Hippocampal formation (tissue), 2 donors: ENCODE data around the gene PDGFB.
"Not testable (repeated sequence)": the region's sequence is repeated elsewhere in the genome, so short reads cannot be mapped to it uniquely, and the experiment has no call there.

Experiments
- DNase-seq, 2 donors: peaks; one replicate each; lab custom pipeline; 2025; lab: John Stamatoyannopoulos, UW

Gene PDGFB

DNA sequence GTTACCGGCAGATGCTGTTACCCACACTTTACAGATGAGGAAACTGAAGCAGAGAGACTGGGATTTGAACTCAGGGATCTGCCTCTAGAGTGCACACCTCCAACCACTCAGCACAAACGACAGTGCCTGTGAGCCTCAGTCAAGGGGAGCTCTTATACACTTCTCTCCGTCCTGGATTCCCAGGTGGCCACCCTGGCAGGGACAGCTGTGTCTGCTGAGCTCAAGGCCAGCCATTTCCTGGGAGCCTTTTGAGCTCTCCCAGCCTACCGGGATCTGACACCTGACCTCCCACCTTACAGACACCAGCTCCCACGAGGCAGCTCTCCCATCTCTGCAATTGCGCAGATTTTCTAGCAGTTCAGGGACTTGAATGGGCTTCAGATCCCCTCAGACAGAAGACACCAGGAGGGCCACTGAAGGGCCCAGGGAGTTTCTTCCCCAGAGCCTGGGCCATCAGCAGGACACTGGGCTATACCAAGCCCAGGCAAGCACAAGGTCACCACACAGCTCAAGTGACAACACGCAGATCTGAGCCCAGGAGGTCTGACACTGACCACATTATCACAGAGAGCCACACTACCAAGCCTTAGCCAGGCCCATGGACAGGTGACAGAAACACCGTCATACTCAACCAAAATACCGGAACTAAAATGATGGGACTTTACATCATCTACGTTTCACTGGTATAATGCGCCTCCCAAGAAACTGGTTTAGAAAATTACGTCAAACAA lies 17.1 kb downstream of the PDGFB start:
- no peak for DNase-seq

DNA sequence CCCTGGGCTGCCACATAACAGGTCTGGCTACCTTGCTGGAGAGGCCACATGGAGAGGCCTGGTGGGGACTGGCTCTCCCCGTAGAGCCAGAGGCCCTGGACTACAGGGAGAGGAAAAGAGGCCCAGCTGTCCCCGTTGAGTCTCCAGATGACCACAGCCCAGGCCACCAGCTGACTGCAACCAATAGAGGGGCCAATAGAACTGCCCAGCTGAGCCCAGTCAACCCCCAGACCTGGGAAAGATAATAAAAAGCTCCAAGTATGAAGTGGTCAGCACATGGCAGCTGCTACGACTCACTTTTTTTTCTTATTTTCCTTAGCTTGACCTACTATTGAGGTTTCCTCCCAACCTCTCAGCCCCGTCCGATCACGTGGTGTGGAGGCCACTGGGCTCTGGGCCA lies 18.4 kb downstream of the PDGFB start:
- DNase-seq, result no peak

DNA sequence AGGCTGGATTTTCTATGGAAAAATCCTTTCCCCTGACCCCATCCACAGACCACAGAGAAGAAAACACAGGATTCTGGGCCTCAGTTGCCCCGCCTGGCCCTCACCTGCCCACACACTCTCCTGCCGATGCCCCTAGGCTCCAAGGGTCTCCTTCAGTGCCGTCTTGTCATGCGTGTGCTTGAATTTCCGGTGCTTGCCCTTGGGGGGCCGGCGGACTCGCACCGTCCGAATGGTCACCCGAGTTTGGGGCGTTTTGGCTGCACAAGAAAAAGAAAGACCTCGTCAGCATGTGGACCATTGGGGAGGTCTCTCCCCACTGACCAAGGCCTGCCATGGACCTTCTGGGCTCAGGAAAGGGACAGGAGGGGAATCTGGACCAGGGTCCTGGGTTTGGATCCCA lies 19.2 kb downstream of the PDGFB start:
- DNase-seq, result no peak

DNA sequence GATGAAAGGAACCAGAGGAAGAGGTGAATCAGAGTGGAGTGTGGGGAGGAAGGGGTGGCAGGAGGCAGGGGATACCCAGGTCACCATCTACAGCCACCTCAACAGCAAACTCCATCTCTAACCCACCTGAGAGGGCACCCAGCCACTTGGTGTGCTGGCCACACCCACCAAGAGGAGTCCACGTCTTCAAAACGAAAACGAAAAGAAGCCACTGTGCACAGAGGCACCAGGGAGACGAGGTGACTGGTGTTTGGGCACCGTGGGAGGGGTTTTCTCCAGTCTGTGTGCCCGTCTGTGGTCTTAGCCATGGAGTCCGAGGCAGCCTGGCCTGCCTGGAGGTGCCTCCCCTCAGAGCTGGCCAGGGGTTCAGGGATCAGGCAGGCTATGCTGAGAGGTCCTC lies 20.2 kb downstream of the PDGFB start:
- DNase-seq, result no peak

DNA sequence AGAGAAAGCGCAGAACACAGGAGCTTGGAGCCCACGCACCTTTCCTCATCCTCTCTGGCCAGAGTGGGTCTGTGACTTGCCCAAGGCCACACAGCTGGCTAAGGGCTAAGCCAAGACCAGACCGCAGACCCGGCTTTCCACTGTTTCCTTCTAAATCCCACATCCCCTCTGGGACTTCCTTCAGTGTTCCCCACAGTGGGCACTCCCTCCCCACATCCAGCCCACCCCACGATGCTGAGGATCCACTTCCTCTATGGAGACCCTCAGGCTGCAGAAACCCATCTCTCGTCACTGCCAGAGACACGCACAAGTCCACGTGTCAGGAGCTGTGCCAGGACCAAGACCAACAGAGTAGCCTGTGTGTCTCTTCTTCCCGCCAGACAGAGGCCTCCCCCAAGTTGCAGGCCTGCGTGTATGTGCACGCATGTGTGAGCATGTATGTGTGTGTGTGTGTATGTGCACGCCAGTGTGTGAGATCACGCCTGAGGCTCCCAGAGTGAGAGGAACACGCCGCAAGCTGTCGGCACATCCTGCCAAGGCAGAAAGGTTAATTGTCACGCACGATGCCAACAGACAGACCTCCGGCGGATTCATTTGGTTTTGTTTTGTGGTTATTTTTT lies 21.6 kb downstream of the PDGFB start:
- DNase-seq, result no peak

DNA sequence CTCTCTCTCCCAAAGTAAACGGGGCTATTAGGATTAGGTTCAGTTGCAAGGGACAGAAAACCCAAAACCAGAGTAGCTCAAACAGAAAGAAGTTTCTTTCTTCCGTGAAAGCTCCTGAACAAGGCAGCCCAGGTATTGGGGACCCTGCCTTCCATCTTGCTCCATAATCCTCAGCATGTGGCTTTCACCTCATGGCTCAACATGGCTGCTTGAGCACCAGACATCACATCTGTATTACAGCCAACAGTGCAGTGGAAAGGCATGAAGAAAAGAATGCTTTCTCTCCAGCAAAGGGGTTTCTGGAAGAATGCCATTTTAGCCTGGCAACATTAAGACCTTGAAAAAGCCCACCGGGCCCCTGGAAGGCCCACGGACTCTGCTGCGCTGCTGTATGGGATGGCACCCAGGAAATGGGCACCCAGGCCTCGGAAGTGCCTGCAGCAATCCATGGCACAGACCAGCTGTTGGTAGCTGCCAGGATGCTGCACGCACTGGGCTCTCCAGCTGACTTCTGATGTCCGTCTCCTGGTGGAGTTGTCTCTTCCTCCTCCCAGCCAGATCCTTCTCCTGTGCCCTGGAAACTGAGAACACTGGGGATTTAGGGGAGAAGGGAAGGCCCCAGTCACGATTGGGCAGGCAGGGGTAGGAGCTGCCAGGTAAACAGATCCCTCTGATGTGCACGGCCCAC lies 22.6 kb downstream of the PDGFB start:
- DNase-seq, result no peak

DNA sequence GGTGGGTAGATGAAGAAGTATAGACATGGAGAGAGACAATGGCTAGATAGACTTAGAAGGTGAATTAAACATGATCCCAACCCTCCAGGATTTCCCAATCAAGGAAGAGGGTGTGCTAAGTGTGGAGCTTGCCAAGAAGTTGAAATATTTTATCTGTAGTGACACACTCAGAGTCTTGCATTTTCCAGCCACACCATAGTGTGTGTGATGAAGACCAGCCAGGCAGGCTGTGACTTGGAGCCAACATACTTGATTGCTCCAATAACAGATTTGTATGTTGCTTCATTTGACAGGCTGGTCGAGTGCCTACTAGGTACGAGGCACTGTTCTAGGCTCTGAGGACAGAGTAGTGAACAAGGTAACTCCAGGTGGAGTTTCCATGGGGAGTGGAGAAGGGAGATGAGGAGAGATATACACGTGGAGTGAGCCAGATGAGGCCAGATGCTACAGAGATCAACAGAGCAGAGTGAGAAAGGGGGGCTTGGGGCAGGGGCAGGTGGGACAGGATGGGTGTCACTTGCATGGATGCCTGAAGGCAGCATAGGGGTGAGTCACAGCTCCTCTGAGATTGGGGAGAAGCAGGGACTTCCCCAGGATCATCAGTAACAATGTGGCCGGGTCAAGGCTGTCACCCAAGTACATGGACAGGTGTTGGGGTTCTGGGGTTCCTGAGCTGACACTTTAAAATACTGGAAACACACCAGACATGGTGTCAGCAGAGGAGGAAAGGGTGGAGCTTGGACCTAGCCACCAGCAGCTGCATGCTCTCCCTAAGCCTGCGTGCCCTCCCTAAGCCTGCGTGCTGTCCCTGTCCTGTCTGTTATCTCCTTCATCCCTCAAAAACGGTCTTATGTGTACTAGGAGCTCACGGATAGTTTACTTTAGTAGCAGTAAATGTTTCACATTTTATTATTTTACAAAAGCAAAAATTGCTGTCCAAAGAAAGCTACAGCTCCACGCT lies 23.6 kb downstream of the PDGFB start:
- DNase-seq, result no peak

DNA sequence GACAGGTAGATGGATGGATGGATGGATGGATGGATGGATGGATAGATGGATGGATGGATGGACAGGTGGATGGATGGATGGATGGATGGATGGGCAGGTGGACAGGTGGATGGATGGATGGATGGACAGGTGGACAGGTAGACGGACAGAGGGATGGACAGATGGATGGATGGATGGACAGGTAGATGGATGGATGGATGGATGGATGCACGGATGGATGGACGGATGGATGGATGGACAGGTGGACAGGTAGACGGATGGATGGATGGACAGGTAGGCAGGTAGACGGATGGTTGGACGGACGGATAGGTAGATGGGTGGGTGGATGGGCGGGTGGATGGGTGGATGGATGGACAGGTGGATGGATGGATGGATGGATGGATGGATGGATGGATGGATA lies 24.3 kb downstream of the PDGFB start:
- DNase-seq, result no peak

DNA sequence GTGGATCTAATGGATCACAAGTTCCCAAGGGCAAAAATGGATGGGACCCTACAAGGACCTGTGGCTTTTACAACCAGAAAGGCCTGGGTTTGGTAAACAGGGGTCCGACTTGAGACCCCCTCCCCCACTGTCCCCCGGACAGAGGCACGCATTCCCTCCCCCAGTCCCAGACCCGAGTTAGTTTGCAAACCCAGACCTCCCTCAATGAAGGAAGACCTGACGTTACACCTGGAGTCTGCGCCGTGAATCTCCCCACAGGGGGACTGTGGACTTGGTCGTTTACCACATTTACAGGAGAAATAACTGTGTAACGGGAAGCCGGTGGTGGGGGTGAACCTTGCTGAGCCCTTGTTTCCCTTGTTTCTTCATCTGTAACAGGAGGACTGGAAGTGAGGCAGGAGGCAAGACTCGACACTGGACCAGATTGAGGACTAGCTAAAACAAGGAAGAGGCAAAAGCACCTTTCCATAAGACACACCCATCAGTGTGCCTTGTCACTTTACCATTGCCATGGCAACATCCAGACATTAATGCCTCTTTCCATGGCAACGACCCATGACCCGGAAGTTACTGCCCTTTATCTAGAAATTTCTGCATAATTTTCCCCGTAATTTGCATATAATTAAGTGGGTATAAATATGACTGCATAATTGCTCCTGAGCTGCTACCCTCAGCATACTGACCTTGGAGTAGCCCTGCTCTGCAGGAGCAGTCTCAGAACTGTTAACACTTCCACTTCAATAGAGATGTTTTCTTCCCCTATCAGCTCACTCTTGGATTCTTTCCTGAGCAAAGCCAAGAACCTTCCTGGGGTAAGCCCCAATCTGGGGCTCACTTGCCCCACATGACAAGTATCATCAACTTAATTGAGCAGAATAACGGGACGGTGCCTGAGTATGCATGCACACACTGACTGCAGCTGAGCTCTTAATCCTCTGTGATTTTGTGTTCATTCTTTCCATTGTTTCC lies 25.4 kb downstream of the PDGFB start:
- no peak for DNase-seq

DNA sequence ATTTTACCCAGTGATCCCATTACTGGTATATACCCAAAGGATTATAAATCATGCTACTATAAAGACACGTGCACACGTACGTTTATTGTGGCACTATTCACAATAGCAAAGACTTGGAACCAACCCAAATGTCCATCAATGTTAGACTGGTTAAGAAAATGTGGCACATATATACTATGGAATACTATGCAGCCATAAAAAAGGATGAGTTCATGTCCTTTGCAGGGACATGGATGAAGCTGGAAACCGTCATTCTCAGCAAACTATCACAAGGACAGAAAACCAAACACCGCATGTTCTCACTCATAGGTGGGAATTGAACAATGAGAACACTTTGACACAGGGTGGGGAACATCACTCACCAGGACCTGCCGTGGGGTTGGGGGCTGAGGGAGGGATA lies 26.4 kb downstream of the PDGFB start:
- DNase-seq, result not testable (repeated sequence)

DNA sequence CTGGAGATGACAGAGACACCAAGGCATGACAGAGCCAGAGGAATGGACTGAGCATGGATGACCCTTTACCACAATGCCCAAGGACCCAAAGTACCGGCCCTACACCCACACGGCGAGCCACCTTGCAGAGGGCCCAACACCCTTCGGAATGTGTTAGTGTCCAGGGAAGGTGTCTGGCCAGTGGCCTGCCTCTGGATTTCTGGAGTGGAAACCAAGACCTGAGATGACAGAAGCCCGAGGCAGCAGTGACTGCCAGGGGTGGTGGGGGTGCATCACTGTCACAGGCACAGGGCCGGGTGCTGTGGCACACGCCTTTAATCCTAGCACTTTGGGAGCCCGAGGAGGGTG lies 28.7 kb downstream of the PDGFB start:
- no peak for DNase-seq

DNA sequence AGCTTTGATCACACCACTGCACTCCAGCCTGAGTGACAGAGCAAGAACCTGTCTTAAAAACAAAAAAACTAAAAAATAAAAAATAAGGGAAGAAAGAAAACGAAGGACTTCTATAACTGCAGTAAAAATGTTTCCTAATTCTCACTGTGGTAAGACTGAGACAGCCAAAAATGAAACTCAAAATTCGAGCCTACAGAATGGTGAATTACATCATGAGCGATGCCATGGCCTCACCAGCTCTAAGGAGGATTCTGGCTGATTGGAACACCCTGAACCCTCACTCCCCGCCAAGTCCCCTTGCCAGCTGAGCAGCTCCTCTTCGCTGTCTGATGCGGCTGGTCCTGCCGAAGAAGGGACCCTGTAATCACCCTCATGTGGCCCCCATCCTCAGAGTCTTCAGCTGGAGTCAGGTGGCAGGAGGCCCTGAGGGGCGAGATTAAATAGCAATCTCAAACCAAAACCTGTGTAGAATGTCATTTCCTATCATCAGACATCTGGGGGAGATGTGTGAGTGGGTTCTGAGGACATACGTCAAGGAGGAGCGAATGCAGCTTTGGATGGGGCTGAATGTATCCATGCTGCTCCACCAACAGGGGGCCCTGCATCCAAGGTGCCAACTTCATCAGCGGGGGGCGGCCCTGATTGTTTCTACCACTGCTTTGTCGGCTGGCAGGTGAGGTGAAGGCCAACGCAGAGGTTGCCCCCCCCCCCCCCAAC lies 29.2 kb downstream of the PDGFB start:
- no peak for DNase-seq

DNA sequence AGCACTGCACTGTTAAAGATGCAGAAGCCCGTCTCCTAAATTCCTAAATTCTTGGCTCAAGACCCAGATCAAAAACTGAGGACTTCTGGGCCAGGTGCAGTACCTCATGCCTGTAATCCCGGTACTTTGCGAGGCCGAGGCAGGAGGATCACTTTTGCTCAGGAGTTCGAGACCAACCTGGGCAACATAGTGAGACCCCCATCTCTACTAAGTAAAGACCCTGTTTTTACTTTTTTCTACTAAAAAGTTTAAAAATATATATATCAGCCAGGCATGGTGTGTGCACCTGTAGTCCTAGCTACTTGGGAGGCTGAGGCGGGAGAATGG lies 29.7 kb downstream of the PDGFB start:
- DNase-seq, result no peak

DNA sequence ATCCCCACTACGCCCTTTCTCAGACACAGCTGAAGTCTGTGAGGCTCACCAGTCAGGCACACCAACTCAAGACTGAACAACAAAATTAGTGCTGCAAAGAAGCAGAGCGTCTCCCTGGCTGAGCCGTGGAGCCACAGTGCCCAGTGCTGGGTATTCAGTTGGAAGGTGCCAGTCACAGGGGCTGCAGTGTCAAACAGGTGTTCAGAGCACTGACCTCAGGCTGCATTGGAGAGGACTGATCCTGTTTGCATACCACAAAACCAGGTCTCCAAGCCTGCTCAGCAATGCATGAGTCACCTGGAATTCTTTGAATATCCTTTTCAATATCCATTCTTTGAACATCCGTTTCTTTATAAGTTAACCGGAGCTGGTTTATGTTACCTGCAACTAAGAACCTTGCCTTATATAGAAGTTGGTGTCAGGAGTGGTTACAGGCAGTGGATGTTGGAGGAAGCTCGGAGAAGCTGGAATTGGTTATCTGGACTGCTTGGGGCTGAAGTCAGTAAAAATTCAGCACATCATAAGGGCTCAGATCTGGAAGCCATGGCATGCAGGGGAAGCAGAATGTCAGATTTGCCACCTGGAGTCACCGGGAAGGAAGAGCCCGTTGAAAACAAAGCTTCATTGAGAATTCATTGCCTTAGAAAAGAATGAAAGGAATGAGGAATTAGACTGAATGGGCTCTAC lies 30.3 kb downstream of the PDGFB start:
- DNase-seq, result no peak

DNA sequence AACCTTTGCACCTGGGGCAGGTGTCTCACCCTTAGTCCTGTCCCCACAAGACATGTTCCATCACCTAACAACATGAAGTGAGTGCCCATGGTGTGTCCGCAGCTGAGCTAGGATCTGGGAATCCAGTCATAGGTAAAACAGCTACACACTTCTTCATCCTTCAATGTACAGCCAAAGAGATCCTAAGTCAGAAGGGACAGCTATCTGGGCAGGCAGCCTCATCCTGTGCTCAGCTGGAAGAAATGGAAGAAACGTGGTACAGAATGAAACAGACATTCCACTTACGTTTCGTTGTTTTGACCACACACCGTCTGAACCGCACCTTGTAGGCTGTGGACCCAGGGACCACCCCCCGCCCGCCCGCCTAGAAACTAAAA lies 30.8 kb downstream of the PDGFB start:
- no peak for DNase-seq

DNA sequence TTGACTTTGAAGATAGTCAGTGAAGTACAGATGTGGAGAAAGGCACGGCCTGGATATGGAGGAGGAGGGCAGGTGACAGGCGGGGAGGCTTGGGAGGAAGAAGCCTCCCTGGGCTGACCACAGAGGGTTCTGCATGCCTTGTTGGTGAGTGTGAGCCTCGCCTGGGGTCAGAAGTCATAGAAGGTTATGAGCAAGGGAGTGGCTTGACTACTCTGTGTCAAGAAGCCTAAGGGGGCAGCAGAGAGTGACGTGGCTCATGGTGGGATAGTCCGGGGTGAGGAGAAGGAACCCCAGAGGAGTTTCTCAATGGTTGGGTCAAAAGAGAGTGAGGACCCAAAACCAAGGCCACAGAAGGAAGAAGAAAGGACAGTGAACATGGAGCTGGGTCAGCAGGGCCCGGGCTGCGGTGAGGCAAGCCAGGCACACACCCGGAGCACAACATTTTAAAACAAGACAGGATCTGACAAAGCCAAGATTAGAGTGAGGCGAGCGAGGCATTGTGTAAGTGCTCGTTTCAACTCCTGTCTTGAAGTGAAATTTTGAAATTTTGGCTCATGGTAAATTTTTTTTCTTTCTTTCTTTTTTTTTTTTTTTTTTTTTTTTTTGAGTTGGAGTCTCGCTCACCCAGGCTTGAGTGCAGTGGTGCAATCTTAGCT lies 31.9 kb downstream of the PDGFB start:
- no peak for DNase-seq

DNA sequence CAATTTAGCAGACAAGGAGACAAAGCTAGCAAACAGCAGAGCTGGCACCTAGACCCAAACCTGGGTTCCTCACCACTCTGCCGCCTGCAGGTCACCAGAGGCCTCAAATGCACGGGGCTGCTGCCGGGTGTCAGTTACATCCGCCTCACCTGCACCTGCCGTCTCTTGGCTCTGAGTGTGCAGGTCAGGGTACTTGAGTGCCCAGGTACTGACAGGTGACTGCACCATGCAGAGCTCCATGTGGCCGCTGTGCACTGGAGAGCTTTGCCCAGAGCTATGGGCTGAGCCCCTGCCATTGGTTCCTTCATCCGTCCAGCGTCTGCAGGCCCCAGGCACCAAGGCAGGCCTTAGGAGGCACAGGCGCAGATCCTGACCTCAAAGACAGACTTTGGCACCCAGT lies 35.0 kb downstream of the PDGFB start:
- DNase-seq, result no peak

DNA sequence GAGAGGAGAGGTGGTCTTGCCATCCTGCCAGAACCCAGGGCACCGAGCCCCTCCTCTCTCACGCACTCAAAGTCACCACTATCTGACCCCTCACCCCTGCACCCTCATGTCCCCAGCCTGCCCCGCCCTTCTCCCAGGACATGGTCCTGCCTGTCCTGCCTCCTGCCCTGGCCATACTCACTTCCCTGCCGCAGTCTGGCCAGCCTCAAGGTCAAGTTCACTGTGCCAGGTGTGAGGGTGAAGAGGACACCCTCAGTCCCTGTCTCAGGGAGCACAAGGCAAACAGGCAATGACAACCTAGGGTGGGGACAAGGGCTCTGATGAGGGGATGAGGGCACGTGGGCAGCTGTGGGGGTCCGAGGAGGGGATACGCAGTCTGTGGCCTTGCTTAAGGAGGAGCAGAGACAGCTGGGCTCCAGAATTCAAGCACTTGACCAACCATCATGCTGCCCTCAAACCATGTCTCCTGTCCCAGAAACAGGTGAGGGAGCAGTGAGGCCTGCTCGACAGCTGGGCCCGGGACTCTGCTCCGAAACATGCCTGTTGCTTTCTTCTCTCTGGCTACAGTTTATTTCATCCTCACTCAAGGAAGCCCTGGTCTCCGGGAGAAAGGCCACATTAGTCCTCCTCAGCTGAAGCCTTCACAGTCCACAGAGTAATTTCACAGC lies 36.6 kb downstream of the PDGFB start:
- no peak for DNase-seq
